IMR-90 (cell line): ENCODE data around the gene C8B. TPM values are rescaled to one million over a fixed set of nuclear protein-coding genes. Genes with fewer than 3 reads are reported as not detected.

ENCODE experiments used
- polyA plus RNA-seq, 3 experiments: library from polyadenylated mRNA; depleted of rRNA; stranded (reverse); fragments of >200 nt; gene quantifications; 2 replicates each; pipeline ENCODE4 v1.2.3, GENCODE V29; 2012; ENCODE audit warnings: low replicate concordance in 1 of 3
- total RNA-seq: library from RNA; depleted of rRNA; stranded (reverse); fragments of >200 nt; gene quantifications from 2 replicates; pipeline ENCODE4 v1.2.3, GENCODE V29; 2012; rRNA removed

Gene C8B
- total and polyA plus RNA-seq, 2 of the 4 experiments (the other 2 are of a cell fraction), result not detected

Other genes starting within 250 kb of the C8B start
- gene FYB2, start 146.6 kb downstream of the C8B start, total RNA-seq, result under 0.01 TPM in 1 of 2 replicates, not detected in the other
- not detected in 2 replicates for gene FYB2, start 146.6 kb downstream of the C8B start, polyA plus RNA-seq (2012; rRNA removed)
- not detected in 2 replicates for gene C8A, start 111.2 kb downstream of the C8B start, total RNA-seq
- not detected in 2 replicates for gene C8A, start 111.2 kb downstream of the C8B start, polyA plus RNA-seq (2012; rRNA removed)